ENCODE results near the gene SORCS2.

SORCS2 gene

GRCh38 chr4:7303561-7303960 lies 111.2 kb downstream of the SORCS2 start:
- Histone ChIP-seq H3K4me3 (ENCODE audit: low read depth, low read length) (no peak overlapping the region), H3K4me1 (peaks cover 4% of the 10 kb centered on the region), H3K27me3 (no peaks in the 10 kb centered on the region; the same call in 1 of the 2 replicates), H3K36me3 (no peaks in the 10 kb centered on the region), H3K9me3 (no peaks in the 10 kb centered on the region)
- DNase-seq, result no peak
- TF ChIP-seq CTCF (IDR thresholded peaks at IDR 0.05; ENCODE audit: low read depth, low read length), result no peak

DNA sequence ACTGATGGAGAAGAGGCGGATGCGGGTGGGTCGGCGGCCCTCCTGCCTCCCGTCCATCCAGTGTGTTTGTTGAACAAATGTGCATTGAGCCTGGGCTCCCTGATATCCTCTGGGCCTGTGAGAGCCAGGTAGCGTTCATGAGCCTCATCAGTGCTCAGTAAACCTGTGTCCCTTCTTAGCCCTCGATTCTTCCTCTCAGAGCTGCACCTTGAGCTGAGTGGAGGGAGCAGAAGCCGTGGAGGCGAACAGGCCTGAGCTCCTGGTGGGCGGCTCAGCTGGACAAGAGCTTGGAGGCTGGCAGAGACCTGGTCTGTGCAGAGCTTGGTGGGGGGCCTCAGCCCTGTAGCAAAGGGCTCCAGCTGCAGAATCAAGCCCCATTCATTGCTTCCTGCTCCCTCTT lies 112.1 kb downstream of the SORCS2 start:
- no peak for DNase-seq
- TF ChIP-seq CTCF (IDR thresholded peaks at IDR 0.05; ENCODE audit: low read depth, low read length), result no peak
- no peaks in the 10 kb centered on the region for H3K9me3 ChIP-seq
- no peaks in the 10 kb centered on the region; the same call in 1 of the 2 replicates for H3K27me3 ChIP-seq
- no peak overlapping the region for H3K4me3 ChIP-seq (ENCODE audit: low read depth, low read length)
- H3K4me1 ChIP-seq, result peaks cover 4% of the 10 kb centered on the region
- H3K36me3 ChIP-seq, result no peaks in the 10 kb centered on the region

DNA sequence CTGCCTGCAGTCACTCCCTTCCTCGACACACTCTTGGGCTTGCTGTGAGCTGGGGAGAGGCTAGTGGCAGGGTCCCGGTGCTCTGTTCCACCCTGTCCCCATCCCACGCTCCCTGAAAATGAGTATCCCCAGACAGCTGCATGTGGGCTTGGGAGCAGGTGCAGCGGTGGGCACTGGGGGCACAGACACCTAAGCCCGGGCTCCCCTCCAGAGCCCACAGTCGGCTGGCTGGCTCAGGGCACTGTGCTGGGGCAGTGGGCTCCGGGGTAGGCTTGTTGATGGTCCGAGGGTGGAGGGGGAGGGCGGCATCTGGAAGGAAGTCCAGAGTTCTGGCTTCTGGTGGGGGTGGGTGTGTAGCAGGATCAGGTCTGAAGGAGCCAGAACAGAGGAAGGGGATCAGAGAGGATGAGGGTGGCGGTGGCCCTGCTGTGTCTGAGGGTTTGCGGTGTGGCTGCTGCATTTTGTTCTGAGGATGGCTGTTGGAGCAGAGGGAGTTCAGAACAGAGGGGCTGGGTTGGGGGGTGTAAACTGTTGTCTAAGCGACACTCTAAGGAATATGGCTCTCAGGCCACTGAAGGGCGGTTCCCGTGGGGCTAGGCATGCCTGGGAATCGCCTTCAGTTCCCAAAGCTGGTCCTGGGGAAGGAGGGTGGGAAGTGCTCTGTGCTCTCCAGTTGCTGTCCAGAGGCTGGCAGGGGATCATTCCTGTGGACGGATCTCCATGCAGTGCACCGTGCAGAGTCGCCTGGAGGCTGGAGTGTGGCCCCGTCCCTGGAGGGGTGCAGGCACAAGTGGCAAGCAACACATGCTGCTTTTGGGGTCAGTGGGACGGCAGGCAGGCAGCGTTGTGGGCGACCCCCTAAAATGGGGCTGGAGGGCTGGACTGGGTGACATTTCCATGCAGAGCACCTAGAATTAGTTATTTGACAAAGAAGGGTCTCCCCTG lies 114.0 kb downstream of the SORCS2 start:
- no peak for TF ChIP-seq CTCF (IDR thresholded peaks at IDR 0.05; ENCODE audit: low read depth, low read length)
- no peaks in the 10 kb centered on the region for H3K9me3 ChIP-seq
- no peaks in the 10 kb centered on the region for H3K36me3 ChIP-seq
- H3K27me3 ChIP-seq, result no peaks in the 10 kb centered on the region; the same call in 1 of the 2 replicates
- no peak for DNase-seq
- H3K4me1 ChIP-seq, result peaks cover 4% of the 10 kb centered on the region
- H3K4me3 ChIP-seq (ENCODE audit: low read depth, low read length), result no peak overlapping the region

GRCh38 chr4:7306986-7307385 lies 114.6 kb downstream of the SORCS2 start:
- no peaks in the 10 kb centered on the region for H3K36me3 ChIP-seq
- no peak for DNase-seq
- TF ChIP-seq CTCF (IDR thresholded peaks at IDR 0.05; ENCODE audit: low read depth, low read length), result no peak
- no peak overlapping the region for H3K4me3 ChIP-seq (ENCODE audit: low read depth, low read length)
- no peaks in the 10 kb centered on the region for H3K9me3 ChIP-seq
- no peaks in the 10 kb centered on the region; the same call in 1 of the 2 replicates for H3K27me3 ChIP-seq
- peaks cover 4% of the 10 kb centered on the region for H3K4me1 ChIP-seq

GRCh38 chr4:7307394-7308099 lies 115.2 kb downstream of the SORCS2 start:
- H3K36me3 ChIP-seq, result no peaks in the 10 kb centered on the region
- H3K9me3 ChIP-seq, result no peaks in the 10 kb centered on the region
- H3K4me1 ChIP-seq, result peaks cover 4% of the 10 kb centered on the region
- no peak for DNase-seq
- H3K4me3 ChIP-seq (ENCODE audit: low read depth, low read length), result no peak overlapping the region
- no peaks in the 10 kb centered on the region; the same call in 1 of the 2 replicates for H3K27me3 ChIP-seq
- TF ChIP-seq CTCF (IDR thresholded peaks at IDR 0.05; ENCODE audit: low read depth, low read length), result no peak

Measured in BE2C (cell line).